HG02610 (cell line): ENCODE data around the gene DPP6.
A peak's percentile ranks its signal among the peaks of the same experiment; 100 is the strongest.

Experiments used
- ATAC-seq: cut with Tn5 transposase; IDR thresholded peaks from one replicate; pipeline ENCODE4 v1.9.1; 2021; ENCODE audit warnings: mild to moderate bottlenecking, moderate library complexity; ENCODE audit not compliant: unreplicated experiment

Gene DPP6

GRCh38 chr7:154898973-154899855 lies 847.0 kb downstream of the DPP6 start:
- no peak for ATAC-seq

DNA sequence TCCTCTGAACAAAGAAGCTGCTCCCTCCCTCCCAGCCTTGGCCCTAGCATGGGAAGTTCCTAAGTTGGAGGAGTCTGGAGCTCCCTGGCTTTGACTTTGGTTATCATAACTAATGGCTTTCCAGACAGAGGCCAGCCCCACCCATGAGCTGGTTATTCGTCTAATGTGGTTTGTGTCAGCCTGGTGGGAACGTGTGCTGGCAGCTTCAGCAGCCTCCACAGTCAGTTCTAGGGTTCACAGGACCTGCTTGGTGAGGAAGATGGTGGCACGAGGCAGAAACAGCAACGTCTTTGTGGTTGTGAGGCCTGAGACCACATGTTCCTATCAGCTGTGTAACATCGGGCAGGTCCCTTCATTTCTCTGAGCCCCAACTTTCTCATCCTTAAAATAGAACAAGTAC lies 847.7 kb downstream of the DPP6 start:
- no peak for ATAC-seq

- no peak for ATAC-seq
Measured at GRCh38 chr7:154902600-154903082, 850.4 kb downstream of the DPP6 start.

DNA sequence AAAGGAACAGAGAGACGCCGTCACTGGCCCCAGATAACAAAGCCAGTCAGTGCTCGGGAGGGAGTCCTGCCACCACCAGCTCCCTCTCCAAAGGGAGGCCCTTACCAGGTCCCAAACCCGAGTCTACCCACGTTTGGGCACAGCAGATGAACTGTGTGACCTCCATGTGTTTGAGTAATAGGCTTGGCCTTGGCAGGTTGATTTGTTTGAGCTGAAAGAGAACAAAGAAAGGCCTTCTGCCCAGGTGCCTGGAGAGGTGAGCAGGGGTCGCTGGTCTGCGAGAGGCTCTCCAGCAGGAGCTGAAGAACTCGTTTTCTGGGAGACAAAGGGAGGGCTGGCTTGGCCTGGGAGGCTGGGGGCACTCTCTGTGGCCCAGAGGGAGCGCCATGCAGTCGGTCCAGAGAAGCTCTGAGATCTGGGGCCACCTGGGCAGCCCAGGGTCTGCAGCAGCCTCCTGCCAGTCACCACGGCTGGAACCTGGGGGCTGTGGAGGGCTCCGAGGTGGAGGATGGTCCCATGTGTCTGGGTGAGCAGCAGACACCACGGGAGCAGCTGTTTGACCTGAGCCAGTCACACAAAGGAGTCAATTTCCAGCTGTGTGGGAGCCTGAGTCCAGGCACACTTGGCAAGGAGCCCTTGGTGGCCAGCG lies 851.0 kb downstream of the DPP6 start:
- no peak for ATAC-seq

DNA sequence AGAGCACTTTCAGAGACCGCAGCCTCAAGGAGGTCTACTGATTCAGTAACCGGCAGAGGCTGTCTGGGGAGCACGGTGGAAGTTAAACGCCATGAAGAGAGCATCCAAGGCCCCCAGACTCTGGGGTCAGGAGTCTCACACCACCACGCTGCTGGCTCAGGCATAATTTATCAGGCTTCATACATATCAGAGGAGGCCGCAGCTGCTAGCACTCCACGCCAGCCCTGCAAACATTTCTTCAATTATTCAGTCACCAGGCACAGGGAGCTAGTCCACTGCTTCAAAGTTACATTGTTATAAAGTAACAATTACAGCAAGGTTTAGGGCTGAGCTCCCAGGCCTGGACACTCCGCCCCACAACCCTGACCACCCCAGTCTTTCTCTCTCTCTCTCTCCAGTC lies 852.9 kb downstream of the DPP6 start:
- no peak for ATAC-seq

- no peak for ATAC-seq
Measured at GRCh38 chr7:154905615-154906014, 853.4 kb downstream of the DPP6 start.

DNA sequence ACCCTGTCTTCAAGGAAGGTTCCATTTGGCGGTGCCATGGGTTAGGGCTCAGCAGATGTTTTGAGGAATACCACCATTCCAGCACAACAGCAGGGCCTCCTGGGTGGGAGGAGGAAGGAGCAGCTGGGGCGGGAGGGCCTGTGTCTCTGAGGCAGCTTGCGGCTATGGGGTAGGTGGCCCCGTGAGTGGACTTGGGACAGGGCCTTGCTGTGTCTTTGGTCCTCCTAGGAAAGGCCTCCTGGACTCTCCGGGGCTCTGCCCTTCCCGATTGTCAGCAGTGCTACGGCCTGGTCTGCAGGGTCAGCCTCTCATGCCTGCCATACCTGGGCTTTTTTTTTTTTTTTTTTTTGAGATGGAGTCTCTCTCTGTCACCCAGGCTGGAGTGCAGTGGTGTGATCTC lies 854.0 kb downstream of the DPP6 start:
- no peak for ATAC-seq

DNA sequence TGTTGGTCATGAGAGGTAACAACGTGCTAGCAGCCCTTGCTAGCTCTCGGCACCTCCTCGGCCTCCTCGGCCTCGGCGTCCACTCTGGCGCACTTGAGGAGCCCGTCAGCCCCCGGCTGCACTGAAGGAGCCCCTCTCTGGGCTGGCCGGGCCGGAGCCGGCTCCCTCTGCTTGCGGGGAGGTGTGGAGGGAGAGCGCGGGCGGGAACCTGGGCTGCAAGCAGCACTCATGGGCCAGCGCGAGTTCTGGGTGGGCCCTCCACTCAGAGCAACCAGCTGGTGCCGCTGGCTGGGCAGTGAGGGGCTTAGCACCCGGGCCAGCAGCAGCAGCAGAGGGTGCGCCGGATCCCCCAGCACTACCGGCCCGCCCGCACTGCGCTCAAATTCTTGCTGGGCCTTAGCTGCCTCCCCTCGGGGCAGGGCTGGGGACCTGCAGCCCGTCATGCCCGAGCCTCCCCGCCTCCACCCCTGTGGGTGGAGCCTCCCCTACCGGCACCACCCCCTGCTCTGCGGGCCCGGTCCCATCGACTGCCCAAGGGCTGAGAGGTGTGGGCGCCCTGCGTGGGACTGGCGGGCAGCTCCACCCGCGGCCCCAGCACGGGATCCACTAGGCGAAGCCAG lies 854.6 kb downstream of the DPP6 start:
- ATAC-seq = no peak

- ATAC-seq = no peak
Measured at GRCh38 chr7:154907651-154908620, 855.7 kb downstream of the DPP6 start.

DNA sequence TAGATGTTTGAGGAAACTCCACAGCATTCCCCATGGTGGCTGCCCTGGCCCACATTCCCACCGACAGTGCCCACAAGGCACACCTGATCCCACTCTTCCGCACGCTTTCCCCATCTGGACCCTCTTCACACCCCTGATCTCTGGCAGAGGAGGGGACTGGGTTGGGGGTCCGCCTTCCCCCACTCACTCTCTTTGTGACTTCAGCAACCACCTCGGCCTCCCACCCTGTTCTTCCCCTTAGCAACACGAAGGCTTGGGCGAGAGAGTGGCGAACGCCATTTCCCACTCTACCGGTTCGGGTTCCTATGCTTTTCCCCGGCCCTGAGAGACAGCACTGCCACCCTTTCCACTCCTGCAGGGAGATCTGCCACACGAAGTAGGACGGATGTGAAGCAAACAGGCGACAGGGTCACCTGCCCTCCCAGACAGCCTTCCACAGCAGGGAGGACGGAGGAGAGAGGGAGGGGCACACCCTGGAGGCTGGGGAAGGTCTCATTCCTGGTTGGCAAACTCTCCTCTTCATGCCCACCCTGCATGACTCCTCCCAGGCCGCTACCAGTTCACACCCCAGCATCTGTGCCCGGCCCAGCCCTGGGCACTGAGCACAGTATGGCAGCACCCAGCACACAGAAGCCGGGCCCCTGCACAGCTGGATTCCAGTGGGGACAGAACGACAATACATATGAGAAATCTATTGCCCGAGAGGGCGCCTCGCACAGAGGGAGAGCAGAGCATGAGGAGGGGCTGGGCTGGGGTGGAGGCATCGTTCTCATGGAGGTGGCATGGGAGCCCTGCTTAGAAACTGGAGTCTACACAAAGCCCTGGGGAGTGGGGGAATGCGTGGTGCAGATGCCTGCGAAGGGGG lies 857.3 kb downstream of the DPP6 start:
- ATAC-seq = no peak

DNA sequence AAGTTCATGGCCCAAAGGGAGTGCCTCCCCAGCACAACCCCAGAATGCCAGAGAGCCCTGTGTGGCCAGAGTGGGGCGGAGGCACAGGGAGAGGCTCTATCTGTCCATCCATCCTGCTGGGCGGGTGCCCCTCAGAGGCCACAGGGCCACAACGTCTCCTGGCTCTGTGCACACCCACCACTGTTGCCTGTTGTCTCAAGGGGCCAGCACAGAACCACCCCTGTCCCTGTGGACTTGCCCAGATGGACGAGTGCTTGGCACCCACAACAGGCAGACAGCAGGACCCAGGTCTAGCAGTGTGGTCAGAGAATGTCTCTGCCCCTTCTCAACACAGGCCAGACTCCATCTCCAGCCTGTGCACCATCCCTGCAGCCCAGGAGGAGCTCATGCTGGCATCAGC lies 857.9 kb downstream of the DPP6 start:
- ATAC-seq = no peak

DNA sequence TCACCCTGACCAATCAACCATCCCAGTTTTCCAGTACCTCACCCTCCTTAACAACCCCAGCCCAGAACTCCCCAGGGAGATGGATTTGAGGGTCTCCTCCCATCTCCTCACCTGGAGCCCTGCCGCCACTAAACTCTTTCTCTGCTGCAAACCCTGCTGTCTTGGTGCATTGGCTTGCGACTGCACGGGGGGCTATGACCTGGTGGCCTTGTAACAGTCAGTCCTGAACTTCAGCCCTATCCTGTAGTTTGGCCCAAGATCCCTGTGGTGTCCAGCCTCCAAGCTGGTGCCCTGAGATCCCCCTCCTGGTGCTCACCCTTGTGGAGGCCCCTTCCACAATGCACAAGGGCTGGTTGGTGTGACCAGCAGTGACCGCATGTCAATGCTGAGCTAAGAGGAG lies 858.8 kb downstream of the DPP6 start:
- no peak for ATAC-seq

- no peak for ATAC-seq
Measured at GRCh38 chr7:154911411-154911810, 859.2 kb downstream of the DPP6 start.

- ATAC-seq = no peak
Measured at GRCh38 chr7:154911862-154912455, 859.8 kb downstream of the DPP6 start.

DNA sequence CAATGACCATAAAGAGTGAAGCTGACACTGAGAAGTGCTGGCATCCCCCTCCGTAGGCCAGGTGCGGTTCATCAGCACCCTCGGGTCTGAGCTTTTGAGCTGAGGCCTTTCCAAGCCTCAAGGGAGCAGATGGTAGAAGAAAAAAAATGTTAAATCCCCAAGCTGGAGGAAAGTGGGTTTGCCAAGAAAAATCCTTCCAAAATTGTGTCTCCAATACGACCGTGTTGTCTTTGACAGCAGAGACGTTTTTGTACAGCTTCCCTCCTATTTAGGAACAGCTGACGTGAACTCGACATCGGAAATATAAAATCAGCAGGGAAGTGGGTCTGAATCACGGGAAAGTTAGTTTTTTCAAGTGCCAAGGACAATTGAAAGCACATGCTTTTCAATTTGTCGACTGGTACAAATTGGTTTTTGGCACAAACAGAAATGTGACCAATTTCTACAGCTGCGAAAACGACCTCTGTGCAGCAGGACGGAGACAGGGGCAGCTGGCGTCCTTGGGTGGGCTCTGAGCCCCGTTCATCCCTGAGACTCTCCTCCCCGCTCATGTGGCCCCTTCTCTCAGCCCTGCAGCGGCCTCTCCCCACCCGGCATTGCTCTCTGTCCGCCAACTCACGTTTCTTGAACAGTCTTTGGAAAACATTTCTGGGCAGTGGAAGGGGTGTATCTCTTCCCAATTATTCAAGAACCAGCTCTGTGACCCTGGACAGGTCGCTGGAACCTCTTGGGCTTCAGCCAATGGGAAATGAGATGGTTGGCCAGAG lies 860.9 kb downstream of the DPP6 start:
- ATAC-seq = no peak

DNA sequence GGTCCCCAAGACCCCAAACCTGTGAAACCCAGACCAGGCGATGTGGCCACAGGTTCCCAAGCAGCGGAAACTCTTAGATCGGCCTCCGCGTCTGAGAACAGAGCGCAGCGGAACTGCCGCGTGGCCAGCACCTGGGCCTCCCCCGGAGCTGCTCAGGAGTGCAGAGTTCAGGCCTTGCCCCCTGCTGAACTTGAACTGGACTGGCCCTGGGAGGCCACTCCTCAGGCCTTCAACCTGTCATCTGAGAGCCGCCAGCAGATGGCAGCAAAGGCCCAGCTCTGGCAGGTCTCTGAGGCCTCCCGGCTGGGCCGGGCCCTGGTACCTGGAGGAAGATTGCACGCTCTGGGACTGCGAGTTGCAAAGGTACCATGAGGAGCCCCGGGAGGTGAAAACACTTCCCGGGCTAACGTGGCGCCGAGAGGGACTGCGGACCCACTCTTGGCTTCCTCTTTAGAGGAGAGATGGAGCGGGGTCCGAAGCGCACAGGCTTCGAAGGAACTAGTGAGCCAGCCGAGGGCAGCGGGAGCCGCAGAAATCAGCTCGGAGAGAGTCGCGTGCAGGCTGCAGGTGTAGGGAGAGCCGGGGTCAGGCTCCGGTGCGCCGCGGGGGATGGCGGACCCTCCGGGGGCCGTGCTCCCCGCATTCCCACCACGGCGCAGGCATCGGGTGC lies 861.6 kb downstream of the DPP6 start:
- peak; percentile 93 for ATAC-seq

DNA sequence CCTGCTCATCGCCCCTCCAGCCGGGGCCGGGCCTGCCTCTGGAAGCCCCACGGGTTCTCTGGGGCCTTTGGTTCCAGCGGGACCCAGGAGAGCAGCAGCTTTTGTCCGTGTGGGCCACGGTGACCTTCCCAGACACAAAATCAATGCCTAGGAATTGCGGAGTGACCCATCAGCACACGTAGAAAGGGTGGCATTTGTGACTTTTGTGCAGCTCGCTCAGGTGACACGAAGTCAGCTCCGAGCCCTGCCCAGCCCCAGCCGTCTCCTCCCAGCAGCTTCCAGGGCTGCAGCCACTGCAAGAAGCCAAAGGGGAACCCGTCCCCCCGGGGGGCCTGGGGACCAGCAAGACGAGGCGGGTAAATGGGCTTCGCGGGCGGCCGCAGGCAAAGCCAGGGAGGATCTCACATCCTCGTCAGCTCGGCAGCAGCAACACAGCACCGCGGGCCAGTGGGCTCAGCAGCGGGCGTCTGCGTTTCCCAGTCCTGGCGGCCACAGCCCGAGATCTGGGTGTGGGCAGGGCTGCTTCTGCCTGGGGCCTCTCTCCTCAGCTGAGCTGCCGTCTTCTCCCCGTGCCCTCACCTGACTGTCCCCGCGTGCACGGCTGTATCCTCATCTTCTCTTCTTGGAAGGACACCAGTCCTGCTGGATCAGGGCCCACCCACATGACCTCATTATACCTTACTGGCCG lies 862.3 kb downstream of the DPP6 start:
- no peak for ATAC-seq
